GM18511 (cell line): Measurements from ENCODE around the gene MSRB2.

Experiments
- ATAC-seq: cut with Tn5 transposase; IDR thresholded peaks from one replicate; pipeline ENCODE4 v1.9.1; 2021; ENCODE audit warnings: mild to moderate bottlenecking, moderate library complexity; ENCODE audit not compliant: unreplicated experiment

Gene MSRB2

GRCh38 chr10:23111517-23112286 lies 16.3 kb downstream of the MSRB2 start:
- ATAC-seq, result no peak

GRCh38 chr10:23114228-23114850 lies 19.0 kb downstream of the MSRB2 start:
- no peak for ATAC-seq

GRCh38 chr10:23116486-23117205 lies 21.3 kb downstream of the MSRB2 start:
- no peak for ATAC-seq

- no peak for ATAC-seq
These were observed 24.9 kb downstream of the MSRB2 start for GRCh38 chr10:23120001-23120934.

- ATAC-seq, result no peak
These were observed 25.8 kb downstream of the MSRB2 start for GRCh38 chr10:23121135-23121534.

- ATAC-seq, result no peak
These were observed 41.1 kb downstream of the MSRB2 start for GRCh38 chr10:23136462-23136861.

GRCh38 chr10:23139677-23140076 lies 44.3 kb downstream of the MSRB2 start:
- no peak for ATAC-seq

GRCh38 chr10:23141995-23142394 lies 46.6 kb downstream of the MSRB2 start:
- ATAC-seq, result no peak

- no peak for ATAC-seq
These were observed 50.9 kb downstream of the MSRB2 start for GRCh38 chr10:23146258-23146657.

GRCh38 chr10:23147035-23147434 lies 51.7 kb downstream of the MSRB2 start:
- no peak for ATAC-seq

GRCh38 chr10:23148214-23148613 lies 52.8 kb downstream of the MSRB2 start:
- no peak for ATAC-seq

GRCh38 chr10:23150091-23150490 lies 54.7 kb downstream of the MSRB2 start:
- no peak for ATAC-seq

GRCh38 chr10:23150610-23151009 lies 55.2 kb downstream of the MSRB2 start:
- ATAC-seq, result no peak

- ATAC-seq, result no peak
These were observed 55.7 kb downstream of the MSRB2 start for GRCh38 chr10:23151071-23151470.

- no peak for ATAC-seq
These were observed 59.8 kb downstream of the MSRB2 start for GRCh38 chr10:23155169-23155568.

- ATAC-seq, result no peak
These were observed 61.2 kb downstream of the MSRB2 start for GRCh38 chr10:23156447-23157150.

- peak; percentile 62 for ATAC-seq
These were observed 61.9 kb downstream of the MSRB2 start for GRCh38 chr10:23157239-23157681.

- ATAC-seq, result peak; percentile 77
These were observed 62.5 kb downstream of the MSRB2 start for GRCh38 chr10:23157691-23158369.

GRCh38 chr10:23158370-23158769 lies 63.0 kb downstream of the MSRB2 start:
- ATAC-seq, result peak; percentile 67
